Measurements from ENCODE around the gene MKRN2. TPM values are rescaled to one million over a fixed set of nuclear protein-coding genes. Genes with fewer than 3 reads are reported as not detected.

MKRN2 gene
- total RNA-seq, 2 donors from 2014 or later: 23.9 to 31.7 TPM

- DNase-seq (no peak), ATAC-seq (no peak)
- intact Hi-C loops (cut with DNase I): no loop called here
Measured at GRCh38 chr3:12544652-12545472, 12.0 kb upstream of the MKRN2 start.

GRCh38 chr3:12545473-12545791, 11.5 kb upstream of the MKRN2 start, which contains the start of gene MKRN2OS:
Gene MKRN2OS, minus strand, starts transcription at chr3:12545499. Its CDS starts 35 bp downstream, at chr3:12545464.
- intact Hi-C loops (cut with DNase I): no loop called here
- ATAC-seq (no peak), DNase-seq (no peak)

GRCh38 chr3:12549971-12550760, 6.7 kb upstream of the MKRN2 start:
- intact Hi-C loops (cut with DNase I): no loop called here
- ATAC-seq (no peak), DNase-seq (no peak)

- ATAC-seq (no peak), DNase-seq (peak; percentile 32)
- intact Hi-C loops (cut with DNase I): no loop called here
Measured at GRCh38 chr3:12553921-12554391, 2.9 kb upstream of the MKRN2 start.

GRCh38 chr3:12556314-12556689, 585 bp upstream of the MKRN2 start:
- DNase-seq: no peak
- intact Hi-C loops (cut with DNase I): loop anchor here in 1 of 2 donors (5.0 kb wide), 1 partner anchor 106 kb away; the partner anchor contains the start of gene RAF1
- peak; percentile 9 to 16 for ATAC-seq

GRCh38 chr3:12557473-12558100, 700 bp downstream of the MKRN2 start:
- peak in 1 of 2 donors; percentile 27 for ATAC-seq
- DNase-seq: no peak
- intact Hi-C loops (cut with DNase I): loop anchor here in 1 of 2 donors (5.0 kb wide), 1 partner anchor 105 kb away; the partner anchor contains the start of gene RAF1

GRCh38 chr3:12558706-12559105, 1.8 kb downstream of the MKRN2 start:
- ATAC-seq (no peak), DNase-seq (no peak)
- intact Hi-C loops (cut with DNase I): loop anchor here in 1 of 2 donors (5.0 kb wide), 1 partner anchor 104 kb away; the partner anchor contains the start of gene RAF1

GRCh38 chr3:12559520-12559919, 2.6 kb downstream of the MKRN2 start:
- ATAC-seq (no peak), DNase-seq (no peak)
- intact Hi-C loops (cut with DNase I): loop anchor here in 1 of 2 donors (5.0 kb wide), 1 partner anchor 103 kb away; the partner anchor contains the start of gene RAF1

GRCh38 chr3:12560505-12561190, 3.8 kb downstream of the MKRN2 start:
- intact Hi-C loops (cut with DNase I): loop anchor here in 1 of 2 donors (10.0 kb wide), 1 partner anchor 94 kb away; no protein-coding TSS in a partner anchor
- no peak for DNase-seq
- no peak for ATAC-seq

- no peak for DNase-seq
- intact Hi-C loops (cut with DNase I): loop anchor here in 1 of 2 donors (10.0 kb wide), 1 partner anchor 93 kb away; no protein-coding TSS in a partner anchor
Measured at GRCh38 chr3:12561397-12561796, 4.5 kb downstream of the MKRN2 start.

GRCh38 chr3:12562451-12562850, 5.6 kb downstream of the MKRN2 start:
- intact Hi-C loops (cut with DNase I): loop anchor here in 1 of 2 donors (10.0 kb wide), 1 partner anchor 92 kb away; no protein-coding TSS in a partner anchor
- no peak for DNase-seq
- ATAC-seq: no peak

More at GRCh38 chr3:12561397-12561796, 4.5 kb downstream of the MKRN2 start:
- ATAC-seq: no peak

- intact Hi-C loops (cut with DNase I): loop anchor here in 1 of 2 donors (10.0 kb wide), 1 partner anchor 88 kb away; no protein-coding TSS in a partner anchor
Measured at GRCh38 chr3:12566976-12567375, 10.1 kb downstream of the MKRN2 start.

GRCh38 chr3:12568747-12569146, 11.9 kb downstream of the MKRN2 start:
- DNase-seq (no peak), ATAC-seq (no peak)
- intact Hi-C loops (cut with DNase I): loop anchor here in 1 of 2 donors (10.0 kb wide), 1 partner anchor 86 kb away; no protein-coding TSS in a partner anchor

More at GRCh38 chr3:12566976-12567375, 10.1 kb downstream of the MKRN2 start:
- no peak for ATAC-seq
- no peak for DNase-seq

GRCh38 chr3:12569836-12570235, 12.9 kb downstream of the MKRN2 start:
- no peak for DNase-seq
- no peak for ATAC-seq
- intact Hi-C loops (cut with DNase I): loop anchor here in 1 of 2 donors (10.0 kb wide), 1 partner anchor 85 kb away; no protein-coding TSS in a partner anchor

- DNase-seq (no peak), ATAC-seq (no peak)
- intact Hi-C loops (cut with DNase I): no loop called here
Measured at GRCh38 chr3:12571986-12572385, 15.1 kb downstream of the MKRN2 start.

GRCh38 chr3:12574131-12574530, 17.2 kb downstream of the MKRN2 start:
- DNase-seq (no peak), ATAC-seq (no peak)
- intact Hi-C loops (cut with DNase I): no loop called here

GRCh38 chr3:12574661-12575060, 17.8 kb downstream of the MKRN2 start:
- intact Hi-C loops (cut with DNase I): no loop called here
- ATAC-seq (peak; percentile 41 to 56), DNase-seq (peak; percentile 69)

GRCh38 chr3:12577379-12577778, 20.5 kb downstream of the MKRN2 start:
- DNase-seq: no peak
- no peak for ATAC-seq
- intact Hi-C loops (cut with DNase I): no loop called here
